ENCODE data around the gene TDP1.

Gene TDP1

GRCh38 chr14:89963288-89963978 lies 7.7 kb downstream of the TDP1 start:
- Histone ChIP-seq H3K9me3 (ENCODE audit: control insufficient read depth in 1 of 2, low read length in 2 of 2) (no peaks in the 10 kb centered on the region), H3K4me3 (ENCODE audit: low read depth in 1 of 2, low read length in 2 of 2) (no peak overlapping the region), H3K27me3 (ENCODE audit: low read depth, low read length) (no peaks in the 10 kb centered on the region), H3K4me1 (ENCODE audit: control insufficient read depth in 1 of 2, insufficient read depth in 2 of 2, low read length in 2 of 2) (no peaks in the 10 kb centered on the region), H3K36me3 (ENCODE audit: control insufficient read depth in 1 of 2, insufficient read depth in 2 of 2, low read length in 2 of 2) (peaks cover 31 to 32% of the 10 kb centered on the region in 2 donors), H3K27ac (ENCODE audit: low read length) (no peak overlapping the region)

DNA sequence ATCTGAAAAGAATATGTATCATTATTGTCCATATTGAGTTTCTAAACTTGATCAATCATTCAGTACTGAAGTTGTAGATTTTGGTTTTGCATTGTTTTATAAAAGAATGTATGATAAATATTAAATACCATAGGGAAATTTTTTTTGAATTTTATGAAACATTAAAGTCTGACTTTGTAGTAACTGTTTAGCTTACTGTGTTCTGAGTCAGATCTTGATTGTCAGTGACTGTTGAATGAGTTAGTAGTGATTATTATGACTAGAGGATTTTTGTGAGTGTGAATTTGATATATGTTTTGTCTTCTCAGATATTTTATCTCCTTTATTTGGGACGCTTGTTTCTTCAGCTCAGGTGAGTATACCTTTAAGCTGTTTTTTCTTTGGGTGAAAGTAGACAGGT lies 10.1 kb downstream of the TDP1 start:
- Histone ChIP-seq H3K4me1 (ENCODE audit: control insufficient read depth in 1 of 2, insufficient read depth in 2 of 2, low read length in 2 of 2) (no peaks in the 10 kb centered on the region), H3K9me3 (ENCODE audit: control insufficient read depth in 1 of 2, low read length in 2 of 2) (no peaks in the 10 kb centered on the region), H3K36me3 (ENCODE audit: control insufficient read depth in 1 of 2, insufficient read depth in 2 of 2, low read length in 2 of 2) (peaks cover 32 to 42% of the 10 kb centered on the region in 2 donors), H3K4me3 (ENCODE audit: low read depth in 1 of 2, low read length in 2 of 2) (no peak overlapping the region), H3K27me3 (ENCODE audit: low read depth, low read length) (no peaks in the 10 kb centered on the region), H3K27ac (ENCODE audit: low read length) (no peak overlapping the region)

DNA sequence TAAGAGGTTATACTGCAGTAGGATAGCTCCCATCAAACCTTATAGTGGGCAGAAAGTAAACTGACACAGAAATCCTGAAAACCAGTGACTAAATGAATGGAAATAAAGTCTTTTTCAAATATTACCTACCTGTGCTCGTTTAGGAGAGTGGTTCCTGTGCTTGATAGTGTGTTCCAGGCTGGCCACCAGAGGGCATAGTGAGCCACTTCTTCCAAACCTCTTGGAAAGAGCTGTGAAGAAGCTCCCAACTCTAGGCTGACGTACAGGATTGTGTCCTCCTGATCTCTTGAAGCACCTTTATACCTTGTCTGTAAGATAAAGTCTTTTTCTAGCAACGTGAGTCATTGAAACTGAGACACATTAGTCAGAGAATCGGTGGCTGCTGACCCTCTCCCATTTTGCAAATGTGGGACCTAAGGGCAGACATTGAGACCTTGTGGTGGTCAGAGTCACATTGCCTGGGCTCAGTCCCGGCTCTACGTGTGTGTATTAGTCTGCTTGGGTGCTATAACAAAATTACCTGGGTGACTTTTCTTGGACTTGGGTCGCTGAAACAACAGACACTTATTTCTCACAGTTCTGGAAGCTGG lies 17.6 kb downstream of the TDP1 start:
- Histone ChIP-seq H3K27ac (ENCODE audit: low read length) (no peak overlapping the region), H3K4me3 (ENCODE audit: low read depth in 1 of 2, low read length in 2 of 2) (no peak overlapping the region), H3K9me3 (ENCODE audit: control insufficient read depth in 1 of 2, low read length in 2 of 2) (no peaks in the 10 kb centered on the region), H3K4me1 (ENCODE audit: control insufficient read depth in 1 of 2, insufficient read depth in 2 of 2, low read length in 2 of 2) (no peaks in the 10 kb centered on the region), H3K36me3 (ENCODE audit: control insufficient read depth in 1 of 2, insufficient read depth in 2 of 2, low read length in 2 of 2) (peaks cover 21 to 42% of the 10 kb centered on the region in 2 donors), H3K27me3 (ENCODE audit: low read depth, low read length) (no peaks in the 10 kb centered on the region)

DNA sequence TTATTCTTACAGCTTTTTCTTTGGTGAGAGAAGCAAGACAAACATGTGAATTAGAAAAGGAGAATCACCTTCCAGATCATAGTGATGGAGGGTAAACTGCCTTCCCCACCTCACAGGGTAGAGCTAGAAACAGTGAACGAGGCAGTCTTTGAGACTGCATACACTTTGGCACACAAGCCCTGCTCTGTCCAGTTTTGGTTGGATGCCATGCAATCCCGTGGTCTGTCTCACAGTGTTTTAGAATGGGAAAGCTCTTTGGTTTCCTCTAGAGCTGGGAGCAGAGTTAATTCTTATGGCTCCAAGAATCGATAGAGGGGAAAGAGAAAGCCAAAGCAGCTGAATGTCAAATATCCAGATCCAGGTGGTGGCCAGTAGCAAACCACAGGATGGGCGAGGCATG lies 21.9 kb downstream of the TDP1 start:
- peaks cover 18 to 34% of the 10 kb centered on the region in 2 donors for H3K36me3 ChIP-seq (ENCODE audit: control insufficient read depth in 1 of 2, insufficient read depth in 2 of 2, low read length in 2 of 2)
- H3K4me3 ChIP-seq (ENCODE audit: low read depth in 1 of 2, low read length in 2 of 2), result no peak overlapping the region

GRCh38 chr14:89978656-89979055 lies 22.9 kb downstream of the TDP1 start:
- no peaks in the 10 kb centered on the region for H3K27me3 ChIP-seq (ENCODE audit: low read depth, low read length)
- no peaks in the 10 kb centered on the region for H3K9me3 ChIP-seq (ENCODE audit: control insufficient read depth in 1 of 2, low read length in 2 of 2)
- H3K4me3 ChIP-seq (ENCODE audit: low read depth in 1 of 2, low read length in 2 of 2), result no peak overlapping the region
- no peak overlapping the region for H3K27ac ChIP-seq (ENCODE audit: low read length)
- H3K36me3 ChIP-seq (ENCODE audit: control insufficient read depth in 1 of 2, insufficient read depth in 2 of 2, low read length in 2 of 2), result peaks cover 17 to 41% of the 10 kb centered on the region in 2 donors
- no peaks in the 10 kb centered on the region for H3K4me1 ChIP-seq (ENCODE audit: control insufficient read depth in 1 of 2, insufficient read depth in 2 of 2, low read length in 2 of 2)

More for the DNA sequence above, 21.9 kb downstream of the TDP1 start:
- Histone ChIP-seq H3K4me1 (ENCODE audit: control insufficient read depth in 1 of 2, insufficient read depth in 2 of 2, low read length in 2 of 2) (no peaks in the 10 kb centered on the region), H3K9me3 (ENCODE audit: control insufficient read depth in 1 of 2, low read length in 2 of 2) (no peaks in the 10 kb centered on the region), H3K27me3 (ENCODE audit: low read depth, low read length) (no peaks in the 10 kb centered on the region), H3K27ac (ENCODE audit: low read length) (no peak overlapping the region)

- H3K4me3 ChIP-seq (ENCODE audit: low read depth in 1 of 2, low read length in 2 of 2), result no peak overlapping the region
- peaks cover 34 to 53% of the 10 kb centered on the region in 2 donors for H3K36me3 ChIP-seq (ENCODE audit: control insufficient read depth in 1 of 2, insufficient read depth in 2 of 2, low read length in 2 of 2)
- H3K27ac ChIP-seq (ENCODE audit: low read length), result no peak overlapping the region
- H3K9me3 ChIP-seq (ENCODE audit: control insufficient read depth in 1 of 2, low read length in 2 of 2), result no peaks in the 10 kb centered on the region
- H3K4me1 ChIP-seq (ENCODE audit: control insufficient read depth in 1 of 2, insufficient read depth in 2 of 2, low read length in 2 of 2), result no peaks in the 10 kb centered on the region
- no peaks in the 10 kb centered on the region for H3K27me3 ChIP-seq (ENCODE audit: low read depth, low read length)
These were observed 27.6 kb downstream of the TDP1 start for GRCh38 chr14:89983375-89983774.

GRCh38 chr14:89986462-89987160 lies 30.9 kb downstream of the TDP1 start:
- Histone ChIP-seq H3K4me3 (ENCODE audit: low read depth in 1 of 2, low read length in 2 of 2) (no peak overlapping the region), H3K4me1 (ENCODE audit: control insufficient read depth in 1 of 2, insufficient read depth in 2 of 2, low read length in 2 of 2) (no peaks in the 10 kb centered on the region), H3K9me3 (ENCODE audit: control insufficient read depth in 1 of 2, low read length in 2 of 2) (no peaks in the 10 kb centered on the region), H3K36me3 (ENCODE audit: control insufficient read depth in 1 of 2, insufficient read depth in 2 of 2, low read length in 2 of 2) (peaks cover 26 to 44% of the 10 kb centered on the region in 2 donors), H3K27me3 (ENCODE audit: low read depth, low read length) (no peaks in the 10 kb centered on the region), H3K27ac (ENCODE audit: low read length) (no peak overlapping the region)

DNA sequence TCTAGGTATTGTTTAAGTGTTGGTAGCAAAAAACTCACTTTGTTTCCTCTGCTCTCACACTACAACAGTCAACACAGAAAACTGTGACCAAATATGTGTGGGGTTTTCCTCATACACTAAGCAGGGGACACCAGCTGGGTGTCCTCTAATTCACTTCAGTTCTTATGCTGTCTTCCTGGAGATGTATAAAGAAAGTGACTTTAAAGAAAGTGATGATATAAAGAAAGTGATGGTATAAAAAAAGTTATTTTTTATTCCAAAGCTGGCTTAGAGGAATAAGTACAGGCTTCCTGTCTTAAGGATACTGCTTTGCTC lies 31.4 kb downstream of the TDP1 start:
- Histone ChIP-seq H3K4me1 (ENCODE audit: control insufficient read depth in 1 of 2, insufficient read depth in 2 of 2, low read length in 2 of 2) (no peaks in the 10 kb centered on the region), H3K27me3 (ENCODE audit: low read depth, low read length) (no peaks in the 10 kb centered on the region), H3K4me3 (ENCODE audit: low read depth in 1 of 2, low read length in 2 of 2) (no peak overlapping the region), H3K9me3 (ENCODE audit: control insufficient read depth in 1 of 2, low read length in 2 of 2) (no peaks in the 10 kb centered on the region), H3K27ac (ENCODE audit: low read length) (no peak overlapping the region), H3K36me3 (ENCODE audit: control insufficient read depth in 1 of 2, insufficient read depth in 2 of 2, low read length in 2 of 2) (peaks cover 26 to 45% of the 10 kb centered on the region in 2 donors)

DNA sequence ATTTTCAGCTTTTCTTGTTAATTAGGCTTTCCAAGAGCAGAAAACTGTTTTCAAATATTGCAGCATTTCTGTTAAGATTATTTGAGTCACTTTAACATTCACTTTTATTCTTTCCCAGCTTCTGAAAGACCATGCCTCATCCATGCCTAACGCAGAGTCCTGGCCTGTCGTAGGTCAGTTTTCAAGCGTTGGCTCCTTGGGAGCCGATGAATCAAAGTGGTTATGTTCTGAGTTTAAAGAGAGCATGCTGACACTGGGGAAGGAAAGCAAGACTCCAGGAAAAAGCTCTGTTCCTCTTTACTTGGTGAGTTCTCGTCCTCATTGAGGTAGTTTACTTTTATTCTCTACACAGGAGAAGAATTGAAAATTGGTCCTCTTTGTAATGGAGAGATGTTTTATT lies 33.1 kb downstream of the TDP1 start:
- Histone ChIP-seq H3K36me3 (ENCODE audit: control insufficient read depth in 1 of 2, insufficient read depth in 2 of 2, low read length in 2 of 2) (peaks cover 26 to 48% of the 10 kb centered on the region in 2 donors), H3K4me1 (ENCODE audit: control insufficient read depth in 1 of 2, insufficient read depth in 2 of 2, low read length in 2 of 2) (no peaks in the 10 kb centered on the region), H3K9me3 (ENCODE audit: control insufficient read depth in 1 of 2, low read length in 2 of 2) (no peaks in the 10 kb centered on the region), H3K27me3 (ENCODE audit: low read depth, low read length) (no peaks in the 10 kb centered on the region), H3K27ac (ENCODE audit: low read length) (no peak overlapping the region), H3K4me3 (ENCODE audit: low read depth in 1 of 2, low read length in 2 of 2) (no peak overlapping the region)

DNA sequence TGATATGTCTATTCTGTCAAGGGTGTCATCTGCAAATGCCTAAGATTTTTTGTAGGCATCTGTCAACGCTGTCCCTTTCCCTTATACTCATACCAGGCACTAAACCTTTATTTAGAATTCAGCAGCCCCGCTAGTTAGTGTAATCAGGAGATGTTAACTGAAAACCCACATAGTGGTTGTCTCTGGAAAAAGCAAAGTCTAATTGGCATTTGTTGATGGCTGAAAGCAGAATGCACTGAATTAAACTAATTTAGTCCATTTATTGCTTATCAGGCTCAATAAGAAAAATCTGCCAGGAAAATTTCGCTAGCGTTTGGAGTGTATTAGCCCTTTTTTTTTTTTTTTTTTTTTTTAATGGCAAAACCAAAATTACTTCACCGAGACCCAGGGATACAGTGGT lies 34.5 kb downstream of the TDP1 start:
- no peak overlapping the region for H3K27ac ChIP-seq (ENCODE audit: low read length)
- no peak overlapping the region for H3K4me3 ChIP-seq (ENCODE audit: low read depth in 1 of 2, low read length in 2 of 2)
- H3K36me3 ChIP-seq (ENCODE audit: control insufficient read depth in 1 of 2, insufficient read depth in 2 of 2, low read length in 2 of 2), result peaks cover 29 to 54% of the 10 kb centered on the region in 2 donors
- H3K9me3 ChIP-seq (ENCODE audit: control insufficient read depth in 1 of 2, low read length in 2 of 2), result no peaks in the 10 kb centered on the region
- H3K27me3 ChIP-seq (ENCODE audit: low read depth, low read length), result no peaks in the 10 kb centered on the region
- H3K4me1 ChIP-seq (ENCODE audit: control insufficient read depth in 1 of 2, insufficient read depth in 2 of 2, low read length in 2 of 2), result no peaks in the 10 kb centered on the region

DNA sequence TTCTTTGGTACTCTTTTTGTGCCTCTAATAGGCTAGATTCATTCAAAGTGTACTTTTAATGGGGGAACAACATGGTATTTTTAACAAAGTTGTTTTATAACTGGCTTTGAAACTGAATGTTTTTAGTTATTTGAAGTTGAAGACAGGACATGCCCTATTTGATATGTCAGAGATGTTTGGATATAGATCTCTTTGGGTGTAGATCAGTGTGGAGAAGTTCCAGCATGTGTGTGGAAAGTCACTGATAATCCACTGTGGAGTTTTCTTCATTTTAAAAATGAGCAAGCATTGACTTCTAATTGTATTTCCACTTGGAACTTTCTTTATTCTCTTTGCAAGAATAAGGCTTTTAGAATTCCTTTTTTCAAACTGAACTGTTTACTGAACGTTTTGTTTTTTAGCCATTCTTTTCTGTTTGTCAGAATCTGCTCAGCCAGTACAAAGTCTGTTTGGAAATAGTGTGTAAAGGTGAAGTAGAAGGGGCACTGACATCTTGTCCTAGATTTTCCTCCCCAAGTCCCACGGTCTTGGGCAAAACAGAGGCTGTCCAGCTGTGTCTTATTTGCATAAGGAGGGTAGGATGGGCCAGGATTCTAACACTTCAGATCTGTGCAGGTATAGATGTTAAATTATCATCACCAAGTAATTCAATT lies 35.0 kb downstream of the TDP1 start:
- H3K9me3 ChIP-seq (ENCODE audit: control insufficient read depth in 1 of 2, low read length in 2 of 2), result no peaks in the 10 kb centered on the region
- H3K27ac ChIP-seq (ENCODE audit: low read length), result no peak overlapping the region
- no peaks in the 10 kb centered on the region for H3K27me3 ChIP-seq (ENCODE audit: low read depth, low read length)
- H3K36me3 ChIP-seq (ENCODE audit: control insufficient read depth in 1 of 2, insufficient read depth in 2 of 2, low read length in 2 of 2), result peaks cover 31 to 52% of the 10 kb centered on the region in 2 donors
- no peaks in the 10 kb centered on the region for H3K4me1 ChIP-seq (ENCODE audit: control insufficient read depth in 1 of 2, insufficient read depth in 2 of 2, low read length in 2 of 2)
- no peak overlapping the region for H3K4me3 ChIP-seq (ENCODE audit: low read depth in 1 of 2, low read length in 2 of 2)

Data from muscle layer of duodenum (tissue), 2 donors.